GM12878 (cell line): Measurements from ENCODE around the gene GRK5. TPM values are rescaled to one million over a fixed set of nuclear protein-coding genes. Genes with fewer than 3 reads are reported as not detected.

Experiments used
- ATAC-seq: fragments of 200-7000 bp; cut with Tn5 transposase; 3 replicates; pipeline ENCODE4 v1.9.1; 2020; ENCODE audit warnings: mild to moderate bottlenecking, moderate library complexity
- BruUV-seq: library from RNA; stranded (reverse); fragments of 400-500 nt; replicated peaks from 2 replicates; lab custom pipeline; 2021; lab: Mats Ljungman, UMichigan
- CTCF ChIA-PET: fragments of 300-600 bp; sonication (Branson Sonifier 250); formaldehyde crosslinking; extraction: SDS; loops from one replicate; lab custom pipeline; 2021; ENCODE audit warnings: inconsistent platforms; lab: Yijun Ruan, JAX
- POLR2A ChIA-PET: fragments of 350-600 bp; formaldehyde crosslinking; extraction: SDS; loops from one replicate; lab custom pipeline; 2021; ENCODE audit warnings: inconsistent platforms; lab: Charles Lee
- RAD21 ChIA-PET: fragments of 300-600 bp; sonication (Branson Sonifier 250); formaldehyde crosslinking; loops from one replicate; lab custom pipeline; 2023; ENCODE audit warnings: antibody characterized with exemption; ENCODE audit not compliant: unreplicated experiment; lab: Charles Lee
- SMC1A ChIA-PET: fragments of 300-600 bp; sonication (Branson Sonifier 250); formaldehyde crosslinking; loops from one replicate; lab custom pipeline; 2023; ENCODE audit not compliant: unreplicated experiment, uncharacterized antibody; lab: Charles Lee
- DNase-seq: peaks from one replicate; pipeline ENCODE4 v3.0.0-alpha.2; 2011; ENCODE audit warnings: low read depth, low spot score
- FAIRE-seq: peaks from 3 replicates; lab custom pipeline; 2011; peaks lifted over from hg19 to GRCh38; lab: Jason Lieb, UNC
- H2AFZ ChIP-seq: 2 replicates; pipeline ENCODE4 v1.6.0; 2011; ENCODE audit warnings: low read depth, low read length, control low read depth; ENCODE audit not compliant: control insufficient read depth
- H3K27ac ChIP-seq: 2 replicates; pipeline ENCODE4 v1.5.1; 2011; ENCODE audit warnings: control low read depth; ENCODE audit not compliant: control insufficient read depth, insufficient read depth
- H3K27me3 ChIP-seq, 2 experiments: replicated peaks in 1 of 2; 2 replicates each; pipeline versions ENCODE4 v1.6.0 to v1.6.1; 2011; ENCODE audit warnings: low read length in 1 of 2; ENCODE audit not compliant: control insufficient read depth in 2 of 2, insufficient read depth in 2 of 2
- H3K36me3 ChIP-seq, 2 experiments: 2 replicates each; pipeline ENCODE4 v1.5.1; 2011; ENCODE audit warnings: low read length in 1 of 2; ENCODE audit not compliant: control insufficient read depth in 2 of 2, insufficient read depth in 2 of 2
- H3K4me1 ChIP-seq: 2 replicates; pipeline ENCODE4 v1.6.1; 2011; ENCODE audit warnings: mild to moderate bottlenecking, low read length, moderate library complexity, mixed read lengths; ENCODE audit not compliant: control insufficient read depth, insufficient read depth
- H3K4me2 ChIP-seq: 2 replicates; pipeline ENCODE4 v1.6.0; 2011; ENCODE audit warnings: control low read depth; ENCODE audit not compliant: control insufficient read depth, insufficient read depth
- H3K4me3 ChIP-seq: fragments of 200-600 bp; sonication (generic); 2 replicates; pipeline ENCODE4 v1.5.1; 2016
- H3K79me2 ChIP-seq: 2 replicates; pipeline ENCODE4 v1.6.0; 2011; ENCODE audit warnings: low read length; ENCODE audit not compliant: control insufficient read depth, insufficient read depth
- H3K9ac ChIP-seq: 2 replicates; pipeline ENCODE4 v1.8.0; 2011; ENCODE audit warnings: low read length, control low read depth, mixed read lengths; ENCODE audit not compliant: control insufficient read depth, insufficient read depth
- H3K9me3 ChIP-seq: replicated peaks from 3 replicates; pipeline ENCODE4 v1.5.1; 2011; ENCODE audit warnings: mild to moderate bottlenecking, low read length; ENCODE audit not compliant: control insufficient read depth, insufficient read depth
- H4K20me1 ChIP-seq: 2 replicates; pipeline ENCODE4 v1.6.0; 2011; ENCODE audit not compliant: control insufficient read depth, insufficient read depth
- HDGF ChIP-seq: fragments of 450-650 bp; IDR thresholded peaks from 2 replicates; pipeline ENCODE4 v1.6.1; 2016; ENCODE audit warnings: antibody characterized with exemption
- POLR2A ChIP-seq: IDR thresholded peaks from 2 replicates; pipeline ENCODE4 v1.6.1; 2011; ENCODE audit warnings: low read depth, mild to moderate bottlenecking, low read length
- WGBS: methylation state at CpG from one replicate; pipeline ENCODE4 v1.1.6; 2016; ENCODE audit warnings: low lambda C conversion rate; ENCODE audit not compliant: insufficient replicate concordance, insufficient coverage; ENCODE audit errors: missing lambda C conversion rate; 5-methylcytosine and 5-hydroxymethylcytosine counted together
- in situ Hi-C: fragments of 300-500 bp; cut with MboI; formaldehyde crosslinking; loops from 9 replicates; pipeline ENCODE4 v1.14.3; 2018; ENCODE audit warnings: mixed read lengths
- intact Hi-C: fragments of 100-400 bp; cut with micrococcal nuclease; formaldehyde crosslinking; loops from one replicate; pipeline ENCODE4 v1.14.2; 2022; ENCODE audit not compliant: unreplicated experiment
- polyA plus RNA-seq, 11 experiments: library from polyadenylated mRNA; depleted of rRNA in 4 of 11; unstranded in 6 of 11; stranded (reverse) in 5 of 11; fragments of >200 nt; fragmentation: Nextera tagmentation in 4 of 11; fragmentation: Illumina TruSeq in 1 of 11; extraction: Ambion mirVana in 4 of 11; extraction: Trizol in 1 of 11; gene quantifications; 1 replicate in 1 of 11; 2 replicates in 10 of 11; pipeline versions ENCODE4 v1.2.1 to v1.2.3, GENCODE V29; 2011 to 2016; ENCODE audit warnings: inconsistent platforms in 2 of 11, missing spikeins in 2 of 11, low read depth in 1 of 11
- total RNA-seq, 4 experiments: library from RNA; depleted of rRNA in 3 of 4; stranded (reverse); fragments of >200 nt in 3 of 4; fragmentation: Illumina TruSeq in 1 of 4; extraction: Trizol in 1 of 4; gene quantifications; 2 replicates each; pipeline versions ENCODE4 v1.2.1 to v1.2.3, GENCODE V29; 2013 to 2021
- TF ChIP-seq, protein P1 (sequence below): fragments of 450-650 bp; formaldehyde crosslinking; IDR thresholded peaks from 2 replicates; pipeline ENCODE4 v1.4.0; 2022; ENCODE audit warnings: mild to moderate bottlenecking, moderate library complexity
- TF ChIP-seq, protein P2 (sequence below): fragments of 450-650 bp; IDR thresholded peaks from 2 replicates; pipeline ENCODE4 v1.6.1; 2016; ENCODE audit warnings: mild to moderate bottlenecking, moderate library complexity, borderline replicate concordance

Gene GRK5
- total and polyA plus RNA-seq, 10 of the 15 experiments (the other 5 are each of a cell fraction or from before 2014, with no cell fraction given): 0.11 to 22.1 (median 10.0) TPM

GRCh38 chr10:119357412-119358151 lies 150.2 kb downstream of the GRK5 start:
- ChIA-PET SMC1A (interaction anchor here (1.1 kb wide), 1 partner anchor 10 kb away, joined by 3 read pairs; no protein-coding TSS in a partner anchor), CTCF (no interaction called here), POLR2A (no interaction called here), RAD21 (no interaction called here)
- Histone ChIP-seq H3K4me1 (no peaks in the 10 kb centered on the region), H3K79me2 (no peaks in the 10 kb centered on the region), H3K4me2 (no peak overlapping the region), H3K27me3 (no peaks in the 10 kb centered on the region), H3K36me3 (no peaks in the 10 kb centered on the region; a peak in 1 of 4 replicates), H3K4me3 (no peak overlapping the region), H3K9me3 (peaks cover 2% of the 10 kb centered on the region; the same call in 2 of the 3 replicates), H2AFZ (no peak overlapping the region), H3K27ac (no peak overlapping the region), H3K9ac (no peak overlapping the region), H4K20me1 (no peaks in the 10 kb centered on the region)
- WGBS: 96% methylated on average over 14 of the region's 14 CpGs
- no TSS peak for BruUV-seq
- FAIRE-seq: no peak
- intact Hi-C loops: no loop called here
- DNase-seq: no peak
- ATAC-seq: no peak
- in situ Hi-C loops: no loop called here
- TF ChIP-seq, protein P1, sequence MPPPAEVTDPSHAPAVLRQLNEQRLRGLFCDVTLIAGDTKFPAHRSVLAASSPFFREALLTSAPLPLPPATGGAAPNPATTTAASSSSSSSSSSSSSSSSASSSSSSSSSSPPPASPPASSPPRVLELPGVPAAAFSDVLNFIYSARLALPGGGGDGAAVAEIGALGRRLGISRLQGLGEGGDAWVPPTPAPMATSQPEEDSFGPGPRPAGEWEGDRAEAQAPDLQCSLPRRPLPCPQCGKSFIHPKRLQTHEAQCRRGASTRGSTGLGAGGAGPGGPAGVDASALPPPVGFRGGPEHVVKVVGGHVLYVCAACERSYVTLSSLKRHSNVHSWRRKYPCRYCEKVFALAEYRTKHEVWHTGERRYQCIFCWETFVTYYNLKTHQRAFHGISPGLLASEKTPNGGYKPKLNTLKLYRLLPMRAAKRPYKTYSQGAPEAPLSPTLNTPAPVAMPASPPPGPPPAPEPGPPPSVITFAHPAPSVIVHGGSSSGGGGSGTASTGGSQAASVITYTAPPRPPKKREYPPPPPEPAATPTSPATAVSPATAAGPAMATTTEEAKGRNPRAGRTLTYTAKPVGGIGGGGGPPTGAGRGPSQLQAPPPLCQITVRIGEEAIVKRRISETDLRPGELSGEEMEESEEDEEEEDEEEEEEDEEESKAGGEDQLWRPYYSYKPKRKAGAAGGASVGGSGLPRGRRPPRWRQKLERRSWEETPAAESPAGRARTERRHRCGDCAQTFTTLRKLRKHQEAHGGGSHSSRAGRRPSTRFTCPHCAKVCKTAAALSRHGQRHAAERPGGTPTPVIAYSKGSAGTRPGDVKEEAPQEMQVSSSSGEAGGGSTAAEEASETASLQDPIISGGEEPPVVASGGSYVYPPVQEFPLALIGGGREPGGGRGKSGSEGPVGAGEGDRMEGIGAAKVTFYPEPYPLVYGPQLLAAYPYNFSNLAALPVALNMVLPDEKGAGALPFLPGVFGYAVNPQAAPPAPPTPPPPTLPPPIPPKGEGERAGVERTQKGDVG: no peak
- TF ChIP-seq HDGF: no peak

DNA sequence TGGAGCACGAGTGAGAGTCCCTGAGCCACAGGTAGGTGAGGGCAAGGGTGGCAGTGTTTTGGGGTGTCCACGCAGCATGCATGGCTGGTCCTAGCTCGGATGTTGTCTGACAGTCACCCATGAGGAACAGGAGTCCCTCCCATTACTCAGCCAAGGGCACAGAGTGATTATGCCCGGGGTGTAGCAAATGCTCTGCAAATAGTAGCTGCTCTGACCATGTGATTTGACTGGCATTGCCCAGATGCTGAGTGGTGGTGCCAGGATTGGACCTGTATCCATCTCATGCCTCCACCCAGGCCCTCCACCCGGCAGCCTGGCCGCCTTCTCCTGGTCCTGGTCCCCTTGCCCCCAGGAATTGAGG lies 150.8 kb downstream of the GRK5 start:
- Histone ChIP-seq H3K4me3 (no peak overlapping the region), H3K4me1 (no peaks in the 10 kb centered on the region), H3K36me3 (no peaks in the 10 kb centered on the region; a peak in 1 of 4 replicates), H3K9ac (no peak overlapping the region), H3K27me3 (no peaks in the 10 kb centered on the region), H3K4me2 (no peak overlapping the region), H3K27ac (no peak overlapping the region), H3K79me2 (no peaks in the 10 kb centered on the region), H2AFZ (no peak overlapping the region), H3K9me3 (peaks cover 2% of the 10 kb centered on the region; the same call in 2 of the 3 replicates), H4K20me1 (no peaks in the 10 kb centered on the region)
- ChIA-PET SMC1A (no interaction called here), POLR2A (no interaction called here), RAD21 (no interaction called here), CTCF (no interaction called here)
- intact Hi-C loops: no loop called here
- no TSS peak for BruUV-seq
- in situ Hi-C loops: no loop called here
- ATAC-seq (no peak), FAIRE-seq (no peak), DNase-seq (no peak)
- 0 out of 2 replicates have a peak, but pooled peaks have one; percentile 10 for TF ChIP-seq POLR2A
- TF ChIP-seq, protein P2, sequence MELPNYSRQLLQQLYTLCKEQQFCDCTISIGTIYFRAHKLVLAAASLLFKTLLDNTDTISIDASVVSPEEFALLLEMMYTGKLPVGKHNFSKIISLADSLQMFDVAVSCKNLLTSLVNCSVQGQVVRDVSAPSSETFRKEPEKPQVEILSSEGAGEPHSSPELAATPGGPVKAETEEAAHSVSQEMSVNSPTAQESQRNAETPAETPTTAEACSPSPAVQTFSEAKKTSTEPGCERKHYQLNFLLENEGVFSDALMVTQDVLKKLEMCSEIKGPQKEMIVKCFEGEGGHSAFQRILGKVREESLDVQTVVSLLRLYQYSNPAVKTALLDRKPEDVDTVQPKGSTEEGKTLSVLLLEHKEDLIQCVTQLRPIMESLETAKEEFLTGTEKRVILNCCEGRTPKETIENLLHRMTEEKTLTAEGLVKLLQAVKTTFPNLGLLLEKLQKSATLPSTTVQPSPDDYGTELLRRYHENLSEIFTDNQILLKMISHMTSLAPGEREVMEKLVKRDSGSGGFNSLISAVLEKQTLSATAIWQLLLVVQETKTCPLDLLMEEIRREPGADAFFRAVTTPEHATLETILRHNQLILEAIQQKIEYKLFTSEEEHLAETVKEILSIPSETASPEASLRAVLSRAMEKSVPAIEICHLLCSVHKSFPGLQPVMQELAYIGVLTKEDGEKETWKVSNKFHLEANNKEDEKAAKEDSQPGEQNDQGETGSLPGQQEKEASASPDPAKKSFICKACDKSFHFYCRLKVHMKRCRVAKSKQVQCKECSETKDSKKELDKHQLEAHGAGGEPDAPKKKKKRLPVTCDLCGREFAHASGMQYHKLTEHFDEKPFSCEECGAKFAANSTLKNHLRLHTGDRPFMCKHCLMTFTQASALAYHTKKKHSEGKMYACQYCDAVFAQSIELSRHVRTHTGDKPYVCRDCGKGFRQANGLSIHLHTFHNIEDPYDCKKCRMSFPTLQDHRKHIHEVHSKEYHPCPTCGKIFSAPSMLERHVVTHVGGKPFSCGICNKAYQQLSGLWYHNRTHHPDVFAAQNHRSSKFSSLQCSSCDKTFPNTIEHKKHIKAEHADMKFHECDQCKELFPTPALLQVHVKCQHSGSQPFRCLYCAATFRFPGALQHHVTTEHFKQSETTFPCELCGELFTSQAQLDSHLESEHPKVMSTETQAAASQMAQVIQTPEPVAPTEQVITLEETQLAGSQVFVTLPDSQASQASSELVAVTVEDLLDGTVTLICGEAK: no peak
- 50% methylated on average over 6 of the region's 6 CpGs for WGBS
